Upper lobe of right lung (tissue), 1 donor: ENCODE data around the gene SPACA6. TPM values are rescaled to one million over a fixed set of nuclear protein-coding genes. Genes with fewer than 3 reads are reported as not detected.

ENCODE experiments used
- ATAC-seq: fragments of 200-7000 bp; cut with Tn5 transposase; one replicate; pipeline ENCODE4 v1.9.1; 2020; ENCODE audit warnings: mild to moderate bottlenecking, moderate library complexity
- DNase-seq: peaks from one replicate; pipeline ENCODE4 v3.0.0-alpha.2; 2020
- H3K27ac ChIP-seq: fragments of 200-600 bp; one replicate; pipeline ENCODE4 v1.8.0; 2022
- H3K27me3 ChIP-seq: fragments of 200-600 bp; one replicate; pipeline ENCODE4 v1.8.0; 2022; ENCODE audit warnings: mild to moderate bottlenecking
- H3K36me3 ChIP-seq: fragments of 200-600 bp; one replicate; pipeline ENCODE4 v1.8.0; 2022
- H3K4me1 ChIP-seq: fragments of 200-600 bp; one replicate; pipeline ENCODE4 v1.8.0; 2022
- H3K4me3 ChIP-seq: fragments of 200-600 bp; one replicate; pipeline ENCODE4 v1.8.0; 2022; ENCODE audit warnings: mild to moderate bottlenecking
- H3K9me3 ChIP-seq: fragments of 200-600 bp; one replicate; pipeline ENCODE4 v1.8.0; 2022
- CTCF ChIP-seq: fragments of 200-600 bp; IDR thresholded peaks from one replicate; pipeline ENCODE4 v1.8.0; 2022; ENCODE audit warnings: antibody characterized with exemption
- intact Hi-C: fragments of 100-400 bp; cut with DNase I; formaldehyde crosslinking; loops from one replicate; pipeline ENCODE4 v1.11.0; 2022
- total RNA-seq: library from RNA; stranded (reverse); fragmentation: NEBNext Ultra II Directional; extraction: Animal tissue kit (Norgen Biotek cat#: 25700); gene quantifications from one replicate; pipeline ENCODE4 v1.2.1, GENCODE V29; 2021
- donor health status: DM: no; HTN: yes; CAD: no; lungs with severe emphysema.

SPACA6 gene
- total RNA-seq, 1 donor from 2014 or later = 24.0 TPM

GRCh38 chr19:51703575-51704515 lies 10.7 kb downstream of the SPACA6 start:
- Histone ChIP-seq H3K27me3 (no peaks in the 10 kb centered on the region), H3K36me3 (peaks cover 34% of the 10 kb centered on the region), H3K9me3 (no peaks in the 10 kb centered on the region), H3K4me1 (peaks cover 20% of the 10 kb centered on the region), H3K4me3 (peak overlapping the region; percentile 84), H3K27ac (peak overlapping the region; percentile 95)
- ATAC-seq (peak; percentile 97), DNase-seq (peak; percentile 99)
- peak; percentile 50 for TF ChIP-seq CTCF
- intact Hi-C loops = no loop called here

GRCh38 chr19:51704626-51705025 lies 11.5 kb downstream of the SPACA6 start:
- Histone ChIP-seq H3K36me3 (peaks cover 28% of the 10 kb centered on the region), H3K27ac (peak overlapping the region; percentile 95), H3K9me3 (no peaks in the 10 kb centered on the region), H3K4me1 (peaks cover 20% of the 10 kb centered on the region), H3K4me3 (peak overlapping the region; percentile 84), H3K27me3 (no peaks in the 10 kb centered on the region)
- no peak for TF ChIP-seq CTCF
- ATAC-seq = no peak
- intact Hi-C loops = no loop called here
- no peak for DNase-seq

- Histone ChIP-seq H3K36me3 (peaks cover 27% of the 10 kb centered on the region), H3K27ac (no peak overlapping the region), H3K4me1 (peaks cover 20% of the 10 kb centered on the region), H3K4me3 (no peak overlapping the region), H3K9me3 (no peaks in the 10 kb centered on the region), H3K27me3 (no peaks in the 10 kb centered on the region)
- intact Hi-C loops = no loop called here
- no peak for DNase-seq
- no peak for TF ChIP-seq CTCF
- no peak for ATAC-seq
These were observed 13.2 kb downstream of the SPACA6 start for GRCh38 chr19:51706296-51706695.

GRCh38 chr19:51706885-51707284 lies 13.8 kb downstream of the SPACA6 start:
- ATAC-seq (no peak), DNase-seq (no peak)
- no peaks in the 10 kb centered on the region for H3K27me3 ChIP-seq
- no peaks in the 10 kb centered on the region for H3K9me3 ChIP-seq
- intact Hi-C loops = no loop called here
- H3K4me1 ChIP-seq = peaks cover 20% of the 10 kb centered on the region
- H3K36me3 ChIP-seq = peaks cover 27% of the 10 kb centered on the region
- H3K27ac ChIP-seq = no peak overlapping the region
- H3K4me3 ChIP-seq = no peak overlapping the region
- TF ChIP-seq CTCF = no peak

GRCh38 chr19:51708811-51709210 lies 15.7 kb downstream of the SPACA6 start:
- Histone ChIP-seq H3K36me3 (peaks cover 27% of the 10 kb centered on the region), H3K4me1 (peaks cover 8% of the 10 kb centered on the region), H3K9me3 (no peaks in the 10 kb centered on the region), H3K27me3 (no peaks in the 10 kb centered on the region), H3K27ac (no peak overlapping the region), H3K4me3 (no peak overlapping the region)
- no peak for ATAC-seq
- DNase-seq = no peak
- TF ChIP-seq CTCF = no peak
- intact Hi-C loops = no loop called here
